ENCODE data around the gene COL6A1.

Gene COL6A1

DNA sequence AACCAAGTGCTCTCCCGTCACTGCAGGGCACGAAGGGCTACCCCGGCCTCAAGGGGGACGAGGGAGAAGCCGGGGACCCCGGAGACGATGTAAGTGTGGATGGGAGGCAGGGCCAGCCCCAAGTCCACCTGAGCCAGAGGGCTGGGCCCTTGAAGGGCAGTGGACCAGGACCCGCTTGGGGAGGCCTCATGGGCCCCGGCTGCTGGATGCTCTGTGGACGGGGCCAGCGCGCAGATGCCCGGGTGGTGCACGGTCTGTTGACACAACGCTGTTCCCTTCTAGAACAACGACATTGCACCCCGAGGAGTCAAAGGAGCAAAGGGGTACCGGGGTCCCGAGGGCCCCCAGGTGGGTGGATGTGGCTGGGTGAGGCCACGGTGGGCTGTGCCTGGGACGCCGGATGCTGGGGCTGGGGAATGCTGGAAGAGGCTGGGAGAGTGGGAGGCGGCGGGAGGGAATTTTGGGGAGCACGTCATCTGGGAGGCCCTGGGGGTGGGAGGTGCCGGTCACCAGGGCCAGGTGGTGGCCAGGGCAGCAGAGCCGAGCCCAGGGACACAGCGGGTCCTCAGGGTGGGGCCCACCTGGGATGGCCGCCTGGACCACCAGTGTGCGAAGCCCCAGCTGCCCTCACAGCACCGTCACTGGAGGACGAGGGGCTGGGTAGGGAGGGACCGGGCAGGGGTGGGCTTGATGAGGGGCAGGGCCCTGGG, 17.5 kb downstream of the COL6A1 start:
- Histone ChIP-seq H3K27me3 (ENCODE audit: low read depth, low read length) (no peaks in the 10 kb centered on the region), H3K4me2 (ENCODE audit: low read length) (no peak overlapping the region), H2AFZ (ENCODE audit: low read depth, low read length) (no peak overlapping the region), H3K9ac (ENCODE audit: low read length) (no peak overlapping the region), H3K4me3 (ENCODE audit: low read length) (no peak overlapping the region), H3K4me1 (ENCODE audit: low read length) (no peaks in the 10 kb centered on the region), H4K20me1 (ENCODE audit: insufficient read depth, low read length) (no peaks in the 10 kb centered on the region), H3K27ac (ENCODE audit: low read length) (no peak overlapping the region), H3K79me2 (ENCODE audit: low read length) (no peaks in the 10 kb centered on the region), H3K36me3 (replicated peaks; ENCODE audit: low read depth, low read length) (no peaks in the 10 kb centered on the region), H3K9me3 (ENCODE audit: insufficient read depth, low read length) (no peaks in the 10 kb centered on the region)
- TF ChIP-seq, protein P1, sequence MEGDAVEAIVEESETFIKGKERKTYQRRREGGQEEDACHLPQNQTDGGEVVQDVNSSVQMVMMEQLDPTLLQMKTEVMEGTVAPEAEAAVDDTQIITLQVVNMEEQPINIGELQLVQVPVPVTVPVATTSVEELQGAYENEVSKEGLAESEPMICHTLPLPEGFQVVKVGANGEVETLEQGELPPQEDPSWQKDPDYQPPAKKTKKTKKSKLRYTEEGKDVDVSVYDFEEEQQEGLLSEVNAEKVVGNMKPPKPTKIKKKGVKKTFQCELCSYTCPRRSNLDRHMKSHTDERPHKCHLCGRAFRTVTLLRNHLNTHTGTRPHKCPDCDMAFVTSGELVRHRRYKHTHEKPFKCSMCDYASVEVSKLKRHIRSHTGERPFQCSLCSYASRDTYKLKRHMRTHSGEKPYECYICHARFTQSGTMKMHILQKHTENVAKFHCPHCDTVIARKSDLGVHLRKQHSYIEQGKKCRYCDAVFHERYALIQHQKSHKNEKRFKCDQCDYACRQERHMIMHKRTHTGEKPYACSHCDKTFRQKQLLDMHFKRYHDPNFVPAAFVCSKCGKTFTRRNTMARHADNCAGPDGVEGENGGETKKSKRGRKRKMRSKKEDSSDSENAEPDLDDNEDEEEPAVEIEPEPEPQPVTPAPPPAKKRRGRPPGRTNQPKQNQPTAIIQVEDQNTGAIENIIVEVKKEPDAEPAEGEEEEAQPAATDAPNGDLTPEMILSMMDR (IDR thresholded peaks at IDR 0.05; ENCODE audit: low read depth, low read length) = no peak
- no peak for TF ChIP-seq EZH2phosphoT487 (IDR thresholded peaks at IDR 0.05; ENCODE audit: low read depth)

DNA sequence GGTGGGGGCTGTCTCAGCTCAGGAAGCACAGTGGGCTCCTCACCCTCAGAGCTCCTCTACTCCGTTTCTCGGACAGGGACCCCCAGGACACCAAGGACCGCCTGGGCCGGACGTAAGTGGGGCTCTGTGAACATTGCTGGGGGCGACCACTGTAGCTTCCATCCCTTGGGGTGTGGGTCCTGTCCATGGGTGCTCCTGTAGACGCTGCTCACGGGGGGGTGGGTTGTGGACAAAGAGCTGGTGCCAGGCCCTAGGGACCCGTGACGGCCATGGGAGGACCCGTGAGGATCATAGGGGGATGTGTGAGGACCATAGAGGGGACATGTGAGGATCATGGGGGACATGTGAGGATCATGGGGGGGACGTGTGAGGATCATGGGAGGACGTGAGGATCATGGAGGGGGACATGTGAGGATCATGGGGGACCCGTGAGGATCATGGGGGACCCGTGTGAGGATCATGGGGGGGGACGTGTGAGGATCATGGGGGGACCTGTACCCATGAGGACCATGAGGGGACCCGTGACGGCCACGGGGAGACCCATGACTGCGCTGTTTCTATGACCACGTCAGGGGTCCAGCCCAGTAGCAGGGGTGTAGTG, 18.1 kb downstream of the COL6A1 start:
- H3K36me3 ChIP-seq (replicated peaks; ENCODE audit: low read depth, low read length) = no peaks in the 10 kb centered on the region
- H3K4me1 ChIP-seq (ENCODE audit: low read length) = no peaks in the 10 kb centered on the region
- no peaks in the 10 kb centered on the region for H3K9me3 ChIP-seq (ENCODE audit: insufficient read depth, low read length)
- TF ChIP-seq, protein P1 (IDR thresholded peaks at IDR 0.05; ENCODE audit: low read depth, low read length) = no peak
- no peak for TF ChIP-seq EZH2phosphoT487 (IDR thresholded peaks at IDR 0.05; ENCODE audit: low read depth)
- H3K27me3 ChIP-seq (ENCODE audit: low read depth, low read length) = no peaks in the 10 kb centered on the region
- H2AFZ ChIP-seq (ENCODE audit: low read depth, low read length) = no peak overlapping the region
- H3K9ac ChIP-seq (ENCODE audit: low read length) = no peak overlapping the region
- H3K4me3 ChIP-seq (ENCODE audit: low read length) = no peak overlapping the region
- no peaks in the 10 kb centered on the region for H3K79me2 ChIP-seq (ENCODE audit: low read length)
- H3K27ac ChIP-seq (ENCODE audit: low read length) = no peak overlapping the region
- no peak overlapping the region for H3K4me2 ChIP-seq (ENCODE audit: low read length)
- H4K20me1 ChIP-seq (ENCODE audit: insufficient read depth, low read length) = no peaks in the 10 kb centered on the region

DNA sequence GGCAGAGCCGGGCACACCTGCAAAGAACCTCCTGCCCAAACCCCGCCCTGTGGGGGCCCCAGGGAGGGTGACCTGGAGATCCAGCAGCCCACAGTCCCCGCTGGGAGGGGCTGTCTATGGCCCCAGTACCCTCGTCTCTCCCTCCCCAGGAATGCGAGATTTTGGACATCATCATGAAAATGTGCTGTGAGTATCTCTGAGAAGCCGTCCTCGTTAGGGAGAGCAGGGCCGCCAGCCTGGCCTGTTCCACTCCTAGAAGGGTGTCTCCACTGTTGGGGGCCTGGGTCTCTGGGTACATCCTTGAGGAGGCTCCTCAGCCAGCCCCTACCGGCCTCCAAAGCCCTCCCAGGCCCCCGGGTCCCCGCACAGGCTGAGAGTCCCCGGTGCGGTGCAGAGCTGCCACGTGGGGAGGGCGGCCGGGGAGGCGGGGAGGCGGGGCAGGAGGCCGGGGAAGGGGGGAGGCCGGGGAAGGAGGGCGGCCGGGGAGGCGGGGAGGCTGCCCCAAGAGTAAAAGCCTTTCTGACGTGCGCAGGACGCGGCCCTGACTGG, 18.7 kb downstream of the COL6A1 start:
- Histone ChIP-seq H3K9ac (ENCODE audit: low read length) (no peak overlapping the region), H3K27me3 (ENCODE audit: low read depth, low read length) (no peaks in the 10 kb centered on the region), H2AFZ (ENCODE audit: low read depth, low read length) (no peak overlapping the region), H3K36me3 (replicated peaks; ENCODE audit: low read depth, low read length) (no peaks in the 10 kb centered on the region), H3K79me2 (ENCODE audit: low read length) (no peaks in the 10 kb centered on the region), H3K4me3 (ENCODE audit: low read length) (no peak overlapping the region), H3K4me2 (ENCODE audit: low read length) (no peak overlapping the region), H3K27ac (ENCODE audit: low read length) (no peak overlapping the region), H3K9me3 (ENCODE audit: insufficient read depth, low read length) (no peaks in the 10 kb centered on the region), H3K4me1 (ENCODE audit: low read length) (no peaks in the 10 kb centered on the region), H4K20me1 (ENCODE audit: insufficient read depth, low read length) (no peaks in the 10 kb centered on the region)
- no peak for TF ChIP-seq EZH2phosphoT487 (IDR thresholded peaks at IDR 0.05; ENCODE audit: low read depth)
- TF ChIP-seq, protein P1 (IDR thresholded peaks at IDR 0.05; ENCODE audit: low read depth, low read length) = no peak

All from OCI-LY3 (cell line).